ENCODE measurements around the gene WNT7B. TPM values are rescaled to one million over a fixed set of nuclear protein-coding genes. Genes with fewer than 3 reads are reported as not detected.

Gene WNT7B
- total RNA-seq, 4 donors from 2014 or later = not detected

GRCh38 chr22:45971408-45972028, 5.4 kb downstream of the WNT7B start:
- TF ChIP-seq CTCF (IDR thresholded peaks at IDR 0.05; ENCODE audit: low read depth) = no peak

- no peak for TF ChIP-seq CTCF (IDR thresholded peaks at IDR 0.05; ENCODE audit: low read depth)
Observed at GRCh38 chr22:45970705-45971407, 6.1 kb downstream of the WNT7B start.

GRCh38 chr22:45969801-45970470, 7.0 kb downstream of the WNT7B start:
- TF ChIP-seq CTCF (IDR thresholded peaks at IDR 0.05; ENCODE audit: low read depth) = no peak

GRCh38 chr22:45969414-45969799, 7.6 kb downstream of the WNT7B start:
- no peak for TF ChIP-seq CTCF (IDR thresholded peaks at IDR 0.05; ENCODE audit: low read depth)

- no peak for TF ChIP-seq CTCF (IDR thresholded peaks at IDR 0.05; ENCODE audit: low read depth)
Observed at GRCh38 chr22:45968751-45969413, 8.1 kb downstream of the WNT7B start.

- TF ChIP-seq CTCF (IDR thresholded peaks at IDR 0.05; ENCODE audit: low read depth) = no peak
Observed at GRCh38 chr22:45968003-45968650, 8.8 kb downstream of the WNT7B start.

All from subcutaneous adipose tissue (tissue), 4 donors.